GM21619 (cell line): ENCODE measurements around the gene OR9I1.

Experiments used
- ATAC-seq: cut with Tn5 transposase; IDR thresholded peaks from one replicate; pipeline ENCODE4 v1.9.1; 2021; ENCODE audit not compliant: unreplicated experiment

OR9I1 gene

GRCh38 chr11:58125469-58125868 is at the start of gene OR9I1:
OR9I1 (minus strand) TSS chr11:58125530; CDS start chr11:58119444, 6,086 bp downstream.
- no peak for ATAC-seq

GRCh38 chr11:58165504-58166106 is 40.3 kb upstream of the OR9I1 start:
- ATAC-seq = no peak

- no peak for ATAC-seq
These were observed 39.7 kb upstream of the OR9I1 start for GRCh38 chr11:58164990-58165389.

- ATAC-seq = no peak
These were observed 39.1 kb upstream of the OR9I1 start for GRCh38 chr11:58164389-58164788.

GRCh38 chr11:58152781-58153180 is 27.5 kb upstream of the OR9I1 start:
- no peak for ATAC-seq

- no peak for ATAC-seq
These were observed 17.4 kb upstream of the OR9I1 start for GRCh38 chr11:58142761-58143160.

GRCh38 chr11:58135171-58135570 is 9.8 kb upstream of the OR9I1 start:
- ATAC-seq = no peak

- ATAC-seq = no peak
These were observed 8.8 kb upstream of the OR9I1 start for GRCh38 chr11:58134151-58134550.

- no peak for ATAC-seq
These were observed 8.2 kb upstream of the OR9I1 start for GRCh38 chr11:58133309-58134076.

GRCh38 chr11:58127350-58127749 is 2.0 kb upstream of the OR9I1 start:
- ATAC-seq = no peak

- no peak for ATAC-seq
These were observed 4.2 kb downstream of the OR9I1 start for GRCh38 chr11:58121096-58121495.

- ATAC-seq = no peak
These were observed 27.9 kb downstream of the OR9I1 start for GRCh38 chr11:58097437-58097836.

- ATAC-seq = no peak
These were observed 38.8 kb downstream of the OR9I1 start for GRCh38 chr11:58086528-58086927.

GRCh38 chr11:58075781-58076180 is 49.5 kb downstream of the OR9I1 start:
- no peak for ATAC-seq

GRCh38 chr11:58070585-58070984 is 54.7 kb downstream of the OR9I1 start:
- no peak for ATAC-seq

GRCh38 chr11:58068655-58069054 is 56.7 kb downstream of the OR9I1 start:
- ATAC-seq = no peak

- ATAC-seq = no peak
These were observed 57.6 kb downstream of the OR9I1 start for GRCh38 chr11:58067685-58068084.
